Sigmoid colon (tissue), 3 donors: Measurements from ENCODE around the gene PSMD3.

Experiments
- POLR2A ChIP-seq, 2 donors: fragments of 450-650 bp; IDR thresholded peaks; one replicate each; pipeline ENCODE4 v1.6.1; 2016; ENCODE audit warnings: antibody characterized with exemption in 2 of 2, mild to moderate bottlenecking in 2 of 2, moderate library complexity in 2 of 2
- TF ChIP-seq, protein P1 (sequence below), 4 experiments: fragments of 450-650 bp in 3 of 4; fragments of 200-600 bp in 1 of 4; IDR thresholded peaks; one replicate each; pipeline ENCODE4 v1.5.1; 2016 to 2019; ENCODE audit warnings: antibody characterized with exemption in 4 of 4, mild to moderate bottlenecking in 3 of 4, moderate library complexity in 2 of 4

DNA sequence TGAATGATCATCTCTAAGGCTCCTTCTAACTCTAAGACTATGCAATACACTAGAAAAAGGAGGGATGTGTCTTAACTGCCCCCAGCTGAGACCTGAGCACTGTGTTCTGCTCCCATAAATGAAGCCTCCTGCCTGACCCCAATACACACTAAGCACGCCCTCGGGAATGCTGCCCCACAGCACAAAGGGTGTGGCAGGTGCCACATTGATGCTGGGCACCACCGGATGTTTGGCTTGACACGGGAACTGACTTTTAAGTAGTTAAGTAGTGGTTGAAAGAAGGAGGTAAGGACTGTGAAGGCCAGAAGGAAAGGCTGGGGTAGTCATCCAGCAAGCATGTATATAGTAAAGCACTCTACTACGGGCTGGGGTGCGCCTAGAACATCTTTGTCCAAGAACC, 13.8 kb upstream of the PSMD3 start:
- TF ChIP-seq, protein P1, sequence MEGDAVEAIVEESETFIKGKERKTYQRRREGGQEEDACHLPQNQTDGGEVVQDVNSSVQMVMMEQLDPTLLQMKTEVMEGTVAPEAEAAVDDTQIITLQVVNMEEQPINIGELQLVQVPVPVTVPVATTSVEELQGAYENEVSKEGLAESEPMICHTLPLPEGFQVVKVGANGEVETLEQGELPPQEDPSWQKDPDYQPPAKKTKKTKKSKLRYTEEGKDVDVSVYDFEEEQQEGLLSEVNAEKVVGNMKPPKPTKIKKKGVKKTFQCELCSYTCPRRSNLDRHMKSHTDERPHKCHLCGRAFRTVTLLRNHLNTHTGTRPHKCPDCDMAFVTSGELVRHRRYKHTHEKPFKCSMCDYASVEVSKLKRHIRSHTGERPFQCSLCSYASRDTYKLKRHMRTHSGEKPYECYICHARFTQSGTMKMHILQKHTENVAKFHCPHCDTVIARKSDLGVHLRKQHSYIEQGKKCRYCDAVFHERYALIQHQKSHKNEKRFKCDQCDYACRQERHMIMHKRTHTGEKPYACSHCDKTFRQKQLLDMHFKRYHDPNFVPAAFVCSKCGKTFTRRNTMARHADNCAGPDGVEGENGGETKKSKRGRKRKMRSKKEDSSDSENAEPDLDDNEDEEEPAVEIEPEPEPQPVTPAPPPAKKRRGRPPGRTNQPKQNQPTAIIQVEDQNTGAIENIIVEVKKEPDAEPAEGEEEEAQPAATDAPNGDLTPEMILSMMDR (IDR thresholded peaks at IDR 0.05) = no peak
- TF ChIP-seq POLR2A (IDR thresholded peaks at IDR 0.05) = no peak
